Stimulated activated CD8-positive, alpha-beta memory T cell treated with anti-CD3 and anti-CD28 coated beads, Interleukin-7, amount 100 ng/mL, for 4 hours (primary cell): ENCODE data around the gene NFKBIZ.

ENCODE experiments used
- DNase-seq, 2 donors: peaks; one replicate each; pipeline ENCODE4 v3.0.0-alpha.2; 2020; ENCODE audit warnings: low read depth in 2 of 2

NFKBIZ gene

GRCh38 chr3:101848754-101849713 lies at the start of gene NFKBIZ:
Gene NFKBIZ (plus strand): TSS chr3:101849514. CDS start chr3:101849629, 115 bp downstream.
- peak; percentile 86 to 91 for DNase-seq

DNA sequence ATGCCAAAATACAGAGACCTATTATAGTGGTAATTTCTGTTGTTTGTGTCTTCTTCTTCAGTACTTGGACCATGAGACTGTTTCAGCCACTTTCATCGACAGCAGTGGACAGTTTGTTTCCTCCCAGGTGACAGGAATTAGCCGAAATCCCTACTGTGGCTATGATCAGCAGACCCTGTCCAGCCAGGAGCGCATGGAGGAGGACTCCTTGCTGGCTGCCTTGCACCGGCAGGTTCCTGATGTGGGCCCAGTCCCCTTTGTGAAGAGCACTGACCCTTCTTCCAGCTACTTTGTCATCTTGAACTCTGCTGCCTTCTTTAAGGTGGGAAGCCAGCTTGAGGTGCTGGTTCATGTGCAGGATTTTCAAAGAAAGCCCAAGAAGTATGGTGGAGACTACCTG lies 48.1 kb upstream of the NFKBIZ start:
- DNase-seq, result no peak

DNA sequence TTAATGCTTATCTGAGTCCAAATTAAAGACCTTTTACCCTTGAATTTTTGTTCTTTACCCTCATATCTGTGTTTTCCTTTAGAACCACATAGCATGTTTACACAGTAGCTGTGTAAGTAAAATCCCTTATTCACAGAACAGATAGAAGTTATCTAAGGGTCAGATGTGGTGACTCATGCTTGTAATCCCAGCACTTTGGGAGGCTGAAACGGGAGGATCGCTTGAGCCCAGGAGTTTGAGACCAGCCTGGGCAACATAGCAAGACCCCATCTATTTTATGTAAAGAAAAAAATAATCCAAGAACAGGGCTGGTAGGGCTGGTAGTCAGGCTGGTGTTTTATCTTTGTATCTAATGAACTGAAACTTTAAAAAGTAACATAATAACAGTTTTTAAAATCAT lies 47.1 kb upstream of the NFKBIZ start:
- no peak for DNase-seq

- DNase-seq, result peak; percentile 23 to 46
Measured at GRCh38 chr3:101803173-101803782, 46.0 kb upstream of the NFKBIZ start.

- DNase-seq, result no peak
Measured at GRCh38 chr3:101803939-101804338, 45.4 kb upstream of the NFKBIZ start.

GRCh38 chr3:101806491-101806890 lies 42.8 kb upstream of the NFKBIZ start:
- DNase-seq, result no peak

- DNase-seq, result no peak
Measured at GRCh38 chr3:101807888-101808287, 41.4 kb upstream of the NFKBIZ start.

DNA sequence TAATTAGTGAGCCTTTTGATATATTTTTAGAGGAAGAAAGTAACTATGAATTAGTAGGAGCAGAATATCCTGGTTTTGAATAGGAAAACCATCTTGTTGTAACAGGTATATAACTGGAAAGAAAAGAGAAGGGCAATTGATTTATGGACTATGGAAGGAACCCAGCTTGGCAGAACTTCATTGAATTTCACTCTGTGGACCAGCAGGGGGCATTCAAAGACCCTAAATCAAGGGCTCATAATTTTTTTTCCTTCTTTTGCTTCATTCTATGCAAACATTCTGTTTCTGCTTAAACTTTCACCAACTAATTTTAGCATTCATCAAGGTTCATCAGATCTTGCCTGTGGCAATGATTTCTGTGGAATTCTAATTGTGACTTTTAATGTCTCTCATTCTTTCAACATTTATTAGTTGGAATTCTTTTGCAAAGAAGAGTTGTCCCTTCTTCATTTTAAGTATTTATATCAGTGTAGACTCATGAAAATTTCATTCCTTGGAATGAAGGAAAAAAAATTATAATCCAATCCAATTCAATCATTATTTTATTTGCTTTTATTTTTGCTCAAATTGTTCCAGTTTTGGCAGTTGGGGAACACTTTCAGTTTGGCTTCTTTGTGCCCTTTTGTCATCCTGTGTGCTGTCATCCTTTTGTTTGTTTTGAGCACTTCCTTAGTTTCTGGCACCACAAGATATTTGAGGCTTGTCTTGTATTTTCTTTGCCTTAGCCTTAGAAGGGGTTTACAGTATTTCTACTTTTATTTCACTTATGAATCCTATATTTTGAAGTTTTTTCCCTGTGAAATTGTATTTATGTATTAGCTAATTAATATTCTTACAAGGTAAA lies 39.9 kb upstream of the NFKBIZ start:
- DNase-seq, result peak in 1 of 2 donors; percentile 14

DNA sequence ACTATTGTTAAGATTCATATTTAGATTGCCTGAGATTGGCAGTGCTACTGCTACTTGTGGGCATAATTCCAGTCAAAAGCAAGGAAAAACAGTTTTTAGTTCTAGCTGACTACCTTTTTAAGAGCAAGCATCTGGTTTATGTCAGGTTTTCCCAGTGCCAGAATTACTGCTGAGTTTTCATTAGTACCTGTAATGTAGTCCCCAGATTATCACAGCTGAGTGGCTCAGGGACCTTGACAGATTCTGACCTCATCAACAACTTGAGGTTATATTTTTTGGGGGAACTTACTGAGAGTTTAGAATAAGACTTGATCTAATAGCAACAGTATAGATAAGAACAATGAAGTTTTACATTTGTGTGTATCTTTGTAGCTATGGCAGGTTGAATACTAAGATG lies 39.3 kb upstream of the NFKBIZ start:
- no peak for DNase-seq

DNA sequence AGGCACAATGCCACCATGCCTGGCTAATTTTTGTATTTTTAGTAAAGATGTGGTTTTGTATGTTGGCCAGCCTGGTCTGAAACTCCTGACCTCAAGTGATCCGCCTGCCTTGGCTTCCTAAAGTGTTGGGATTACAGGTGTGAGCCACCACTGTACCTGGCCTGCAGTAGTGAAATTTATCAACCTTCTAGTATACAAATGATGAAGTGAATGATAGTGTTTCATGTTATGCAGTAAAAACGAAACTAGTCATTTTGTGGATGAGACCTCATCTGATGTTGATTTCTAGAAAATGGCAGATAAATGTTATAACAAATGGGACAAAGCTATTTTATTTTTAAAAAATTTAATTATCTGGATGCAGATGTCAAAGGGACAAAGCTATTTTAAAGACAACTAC lies 37.4 kb upstream of the NFKBIZ start:
- no peak for DNase-seq

DNA sequence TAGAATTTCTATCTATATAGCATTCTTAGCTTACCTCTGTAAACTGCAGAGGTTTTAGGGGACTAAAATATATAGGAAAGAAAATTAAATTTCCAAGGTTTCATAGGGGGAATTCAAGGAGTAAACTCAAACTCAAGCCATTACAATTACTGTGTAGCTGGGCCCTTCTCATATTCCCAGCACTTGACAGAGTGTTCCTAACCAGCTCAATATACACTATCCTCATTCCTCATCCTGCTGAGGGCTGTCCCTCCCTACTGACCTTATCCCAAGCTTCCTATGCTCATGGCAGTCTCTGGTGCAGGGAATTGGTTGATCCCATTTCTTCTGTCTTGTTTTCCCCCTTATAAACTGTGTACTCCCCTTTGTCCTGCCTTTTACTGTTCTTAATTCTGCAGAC lies 36.4 kb upstream of the NFKBIZ start:
- no peak for DNase-seq

DNA sequence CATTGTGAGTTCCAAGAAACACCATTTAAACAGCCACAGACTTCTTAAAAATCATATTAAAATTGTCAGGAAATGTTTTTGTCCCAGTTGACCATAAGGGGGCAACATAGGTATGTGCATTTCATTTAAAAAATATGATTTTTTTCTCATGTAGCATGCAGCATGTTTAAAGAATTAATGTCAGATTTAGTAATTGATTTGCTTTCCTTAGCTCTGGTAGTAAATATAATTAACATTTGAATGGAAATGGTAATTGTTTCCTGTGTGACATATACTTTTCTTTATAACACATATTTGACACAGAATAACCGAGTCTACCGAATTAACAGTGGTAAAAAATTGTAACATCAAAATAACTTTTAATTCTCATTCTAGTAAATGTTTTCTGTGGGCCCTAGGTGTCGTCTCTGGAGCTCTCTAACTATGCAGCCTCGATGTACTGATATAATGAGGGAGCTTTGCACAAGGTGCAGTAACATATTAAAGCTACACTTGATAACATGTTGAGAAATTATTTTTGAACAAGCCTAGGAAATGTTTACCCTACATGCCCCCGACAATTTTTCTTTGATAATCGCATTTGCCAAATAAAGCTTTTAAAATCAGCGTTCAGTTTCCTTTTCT lies 35.4 kb upstream of the NFKBIZ start:
- no peak for DNase-seq

GRCh38 chr3:101814835-101815234 lies 34.5 kb upstream of the NFKBIZ start:
- DNase-seq, result no peak

- no peak for DNase-seq
Measured at GRCh38 chr3:101816215-101817149, 32.8 kb upstream of the NFKBIZ start.

DNA sequence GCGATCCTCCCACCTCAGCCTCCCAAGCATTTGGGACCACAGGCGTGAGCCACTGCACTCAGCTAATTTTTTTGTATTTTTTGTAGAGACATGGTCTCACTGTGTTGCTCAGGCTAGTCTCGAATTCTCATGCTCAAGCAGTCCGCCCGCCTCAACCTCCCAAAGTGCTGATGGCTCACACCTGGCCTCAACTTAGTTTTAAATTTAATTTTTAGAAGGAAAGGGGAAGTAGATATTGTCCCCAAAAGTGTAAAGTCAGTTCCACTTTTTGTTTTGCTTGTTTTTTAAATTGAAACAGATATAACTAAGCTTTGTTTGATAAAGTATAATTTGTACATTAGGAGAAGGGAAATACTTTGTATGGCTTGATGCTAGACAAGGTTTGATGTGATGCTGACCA lies 31.3 kb upstream of the NFKBIZ start:
- DNase-seq, result no peak

DNA sequence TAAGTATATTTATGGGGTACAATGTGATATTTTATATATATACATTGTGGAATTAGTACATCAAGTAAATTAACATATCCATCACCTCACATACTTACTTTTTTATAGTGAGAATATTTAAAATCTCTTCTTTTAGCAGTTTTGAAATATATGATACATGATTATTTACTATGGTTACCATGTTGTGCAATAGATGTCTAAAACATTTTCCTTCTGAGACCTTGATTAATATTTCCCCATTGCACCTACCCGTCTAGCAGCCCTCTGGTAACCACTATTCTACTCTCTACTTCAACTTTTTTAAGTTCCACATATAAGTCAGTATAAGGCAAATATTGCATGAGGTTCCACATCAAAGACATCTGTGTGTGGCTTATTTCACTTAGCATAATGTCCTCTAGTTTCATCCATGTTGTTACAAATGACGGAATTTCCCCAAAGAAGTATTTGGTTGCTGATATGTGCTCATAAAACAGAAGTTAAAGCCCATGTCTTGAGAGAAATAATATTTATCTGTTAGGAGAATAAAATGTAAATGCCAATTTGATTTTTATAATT lies 29.6 kb upstream of the NFKBIZ start:
- DNase-seq, result no peak

- DNase-seq, result no peak
Measured at GRCh38 chr3:101821503-101821902, 27.8 kb upstream of the NFKBIZ start.

GRCh38 chr3:101823525-101823924 lies 25.8 kb upstream of the NFKBIZ start:
- DNase-seq, result no peak

DNA sequence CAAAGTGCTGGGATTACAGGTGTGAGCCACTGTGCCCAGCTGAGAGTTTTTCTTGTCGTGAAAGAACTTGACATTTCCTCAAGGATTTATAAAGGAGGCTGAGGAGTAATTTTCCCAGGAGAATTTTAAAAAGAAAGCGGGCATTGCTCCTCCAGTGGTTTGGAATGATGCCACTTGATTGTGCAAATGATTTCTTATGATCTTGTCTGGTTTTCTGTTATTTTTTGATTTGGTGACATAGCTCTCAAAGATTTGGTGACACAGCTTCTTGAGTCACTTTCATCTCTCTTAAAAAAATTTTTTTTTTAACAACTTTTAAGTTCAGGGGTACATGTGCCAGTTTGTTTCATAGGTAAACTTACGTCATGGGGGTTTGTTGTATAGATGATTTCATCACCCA lies 24.6 kb upstream of the NFKBIZ start:
- DNase-seq, result no peak

GRCh38 chr3:101825904-101826445 lies 23.3 kb upstream of the NFKBIZ start:
- DNase-seq, result no peak
